ENCODE measurements around the gene COL27A1.

DNA sequence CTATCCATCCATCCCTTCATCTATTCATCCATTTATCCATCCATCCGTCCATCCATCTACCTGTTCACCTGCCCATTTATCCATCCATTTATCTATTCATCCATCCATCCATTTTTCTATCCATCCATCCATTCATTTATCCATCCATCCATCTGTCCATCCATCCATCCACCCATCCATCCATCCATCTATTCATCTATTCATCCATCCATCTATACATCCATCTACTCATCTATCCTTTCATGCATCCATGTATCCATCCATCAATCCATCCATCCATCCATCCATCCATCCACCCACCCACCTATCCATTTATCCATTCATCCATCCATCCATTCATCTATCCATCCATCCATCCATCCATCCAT is 10.8 kb downstream of the COL27A1 start:
- TF ChIP-seq, protein P1, sequence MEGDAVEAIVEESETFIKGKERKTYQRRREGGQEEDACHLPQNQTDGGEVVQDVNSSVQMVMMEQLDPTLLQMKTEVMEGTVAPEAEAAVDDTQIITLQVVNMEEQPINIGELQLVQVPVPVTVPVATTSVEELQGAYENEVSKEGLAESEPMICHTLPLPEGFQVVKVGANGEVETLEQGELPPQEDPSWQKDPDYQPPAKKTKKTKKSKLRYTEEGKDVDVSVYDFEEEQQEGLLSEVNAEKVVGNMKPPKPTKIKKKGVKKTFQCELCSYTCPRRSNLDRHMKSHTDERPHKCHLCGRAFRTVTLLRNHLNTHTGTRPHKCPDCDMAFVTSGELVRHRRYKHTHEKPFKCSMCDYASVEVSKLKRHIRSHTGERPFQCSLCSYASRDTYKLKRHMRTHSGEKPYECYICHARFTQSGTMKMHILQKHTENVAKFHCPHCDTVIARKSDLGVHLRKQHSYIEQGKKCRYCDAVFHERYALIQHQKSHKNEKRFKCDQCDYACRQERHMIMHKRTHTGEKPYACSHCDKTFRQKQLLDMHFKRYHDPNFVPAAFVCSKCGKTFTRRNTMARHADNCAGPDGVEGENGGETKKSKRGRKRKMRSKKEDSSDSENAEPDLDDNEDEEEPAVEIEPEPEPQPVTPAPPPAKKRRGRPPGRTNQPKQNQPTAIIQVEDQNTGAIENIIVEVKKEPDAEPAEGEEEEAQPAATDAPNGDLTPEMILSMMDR (IDR thresholded peaks at IDR 0.05), result no peak
- no peak for TF ChIP-seq POLR2A (IDR thresholded peaks at IDR 0.05)

All from adrenal gland (tissue), 5 donors.